Stimulated activated CD4-positive, alpha-beta T cell treated with anti-CD3 and anti-CD28 coated beads, TNF-alpha, amount 100 ng/mL, for 4 hours (primary cell): ENCODE data around the gene ZP2.
"Not testable (repeated sequence)": the region's sequence is repeated elsewhere in the genome, so short reads cannot be mapped to it uniquely, and the experiment has no call there.

Experiments
- DNase-seq, 3 experiments: peaks; one replicate each; pipeline ENCODE4 v3.0.0-alpha.2; 2020; ENCODE audit warnings: low read depth in 3 of 3

The ZP2 gene

GRCh38 chr16:21211486-21211885 lies at the start of gene ZP2:
Gene ZP2 (minus strand): TSS chr16:21211574. CDS start chr16:21211547, 27 bp downstream.
- DNase-seq, result no peak

- DNase-seq, result no peak
These were observed 45.9 kb upstream of the ZP2 start for GRCh38 chr16:21257284-21257683.

- no peak for DNase-seq
These were observed 45.3 kb upstream of the ZP2 start for GRCh38 chr16:21256636-21257035.

- no peak for DNase-seq
These were observed 42.1 kb upstream of the ZP2 start for GRCh38 chr16:21253470-21253869.

- no peak for DNase-seq
These were observed 38.9 kb upstream of the ZP2 start for GRCh38 chr16:21250072-21250923.

- not testable (repeated sequence) for DNase-seq
These were observed 36.8 kb upstream of the ZP2 start for GRCh38 chr16:21248179-21248578.

- no peak for DNase-seq
These were observed 33.3 kb upstream of the ZP2 start for GRCh38 chr16:21244518-21245215.

GRCh38 chr16:21242756-21243155 lies 31.4 kb upstream of the ZP2 start:
- no peak for DNase-seq

- DNase-seq, result no peak
These were observed 28.3 kb upstream of the ZP2 start for GRCh38 chr16:21239646-21240045.

GRCh38 chr16:21236831-21237230 lies 25.5 kb upstream of the ZP2 start:
- DNase-seq, result no peak

GRCh38 chr16:21235199-21235585 lies 23.8 kb upstream of the ZP2 start:
- DNase-seq, result no peak

GRCh38 chr16:21233521-21234150 lies 22.3 kb upstream of the ZP2 start, which contains the start of gene ANKS4B:
Gene ANKS4B (plus strand): TSS chr16:21233699. CDS start chr16:21233738, 39 bp downstream.
- DNase-seq, result no peak

- DNase-seq, result no peak
These were observed 21.7 kb upstream of the ZP2 start for GRCh38 chr16:21233045-21233520.

GRCh38 chr16:21228361-21228872 lies 17.0 kb upstream of the ZP2 start:
- DNase-seq, result no peak

- DNase-seq, result no peak
These were observed 16.5 kb upstream of the ZP2 start for GRCh38 chr16:21227866-21228265.

- DNase-seq, result no peak
These were observed 15.4 kb upstream of the ZP2 start for GRCh38 chr16:21226749-21227148.

GRCh38 chr16:21224800-21225199 lies 13.4 kb upstream of the ZP2 start:
- no peak for DNase-seq

- no peak for DNase-seq
These were observed 12.4 kb upstream of the ZP2 start for GRCh38 chr16:21223787-21224186.

GRCh38 chr16:21222495-21223337 lies 11.3 kb upstream of the ZP2 start:
- no peak for DNase-seq

GRCh38 chr16:21219551-21219950 lies 8.2 kb upstream of the ZP2 start:
- no peak for DNase-seq

- DNase-seq, result no peak
These were observed 6.8 kb upstream of the ZP2 start for GRCh38 chr16:21218153-21218552.
